HepG2 (cell line): ENCODE data around the gene FSIP1. TPM values are rescaled to one million over a fixed set of nuclear protein-coding genes. Genes with fewer than 3 reads are reported as not detected.

ENCODE experiments used
- ATAC-seq: fragments of 200-7000 bp; cut with Tn5 transposase; 3 replicates; pipeline ENCODE4 v1.9.1; 2020; ENCODE audit warnings: mild to moderate bottlenecking, moderate library complexity
- BruUV-seq: library from RNA; stranded (reverse); fragments of 400-500 nt; replicated peaks from 2 replicates; lab custom pipeline; 2021; lab: Mats Ljungman, UMichigan
- CTCF ChIA-PET: fragments of 300-600 bp; formaldehyde crosslinking; extraction: SDS; loops from one replicate; lab custom pipeline; 2021; ENCODE audit warnings: low total read pairs, inconsistent platforms, low intra/inter-chr PET ratio; lab: Yijun Ruan, JAX
- POLR2A ChIA-PET: fragments of 350-600 bp; sonication (Branson Sonifier 250); formaldehyde crosslinking; loops from one replicate; lab custom pipeline; 2020; ENCODE audit warnings: antibody characterized with exemption, inconsistent platforms; lab: Yijun Ruan, JAX
- DNase-seq: peaks from one replicate; pipeline ENCODE4 v3.0.0-alpha.2; 2015; ENCODE audit warnings: low spot score
- FAIRE-seq: peaks from 3 replicates; lab custom pipeline; 2011; peaks lifted over from hg19 to GRCh38; lab: Jason Lieb, UNC
- H2AFZ ChIP-seq: one replicate; pipeline ENCODE4 v1.6.1; 2011; ENCODE audit warnings: low read length, inconsistent platforms
- H3K27ac ChIP-seq: fragments of 300-600 bp; 3 replicates; pipeline ENCODE4 v1.8.0; 2011; ENCODE audit warnings: mixed run types, mild to moderate bottlenecking, mixed read lengths, low read length, inconsistent platforms; ENCODE audit not compliant: insufficient read depth; ENCODE audit errors: extremely low read length
- H3K27me3 ChIP-seq, 2 experiments: fragments of 200-600 bp in 1 of 2; 2 replicates in 1 of 2; 3 replicates in 1 of 2; pipeline versions ENCODE4 v1.6.0 to v1.8.0; 2011; ENCODE audit warnings: low read length in 2 of 2, mild to moderate bottlenecking in 2 of 2, moderate library complexity in 2 of 2, inconsistent platforms in 1 of 2; ENCODE audit not compliant: insufficient read depth in 2 of 2, control insufficient read depth in 1 of 2
- H3K36me3 ChIP-seq, 2 experiments: fragments of 200-600 bp in 1 of 2; replicated peaks in 1 of 2; 2 replicates in 1 of 2; 3 replicates in 1 of 2; pipeline versions ENCODE4 v1.5.1 to v1.8.0; 2011; ENCODE audit warnings: low read length in 2 of 2, inconsistent platforms in 1 of 2; ENCODE audit not compliant: insufficient read depth in 2 of 2, control insufficient read depth in 1 of 2
- H3K4me1 ChIP-seq: 2 replicates; pipeline ENCODE4 v1.5.1; 2012; ENCODE audit warnings: low read length, inconsistent platforms; ENCODE audit not compliant: insufficient read depth
- H3K4me2 ChIP-seq: 2 replicates; pipeline ENCODE4 v1.6.0; 2011; ENCODE audit warnings: low read depth, low read length, inconsistent platforms
- H3K4me3 ChIP-seq, 3 experiments: fragments of 200-600 bp in 1 of 3; sonication (generic), shearing (Covaris generic) in 1 of 3; replicated peaks in 1 of 3; 2 replicates each; pipeline ENCODE4 v1.5.1; 2011 to 2016; ENCODE audit warnings: low read length in 3 of 3, inconsistent platforms in 2 of 3, low read depth in 2 of 3, mild to moderate bottlenecking in 2 of 3, control low read depth in 1 of 3, mixed read lengths in 1 of 3; ENCODE audit not compliant: insufficient read depth in 1 of 3
- H3K79me2 ChIP-seq: one replicate; pipeline ENCODE4 v1.6.1; 2011; ENCODE audit warnings: low read length, inconsistent platforms; ENCODE audit not compliant: insufficient read depth
- H3K9ac ChIP-seq: 2 replicates; pipeline ENCODE4 v1.6.0; 2011; ENCODE audit warnings: mild to moderate bottlenecking, low read depth, low read length, inconsistent platforms; ENCODE audit not compliant: insufficient read depth
- H3K9me3 ChIP-seq: 2 replicates; pipeline ENCODE4 v1.5.1; 2012; ENCODE audit warnings: mild to moderate bottlenecking, low read length
- H4K20me1 ChIP-seq: 2 replicates; pipeline ENCODE4 v1.6.0; 2011; ENCODE audit warnings: inconsistent platforms, mild to moderate bottlenecking, low read length, moderate library complexity; ENCODE audit not compliant: insufficient read depth
- ATF7 ChIP-seq, 2 experiments: fragments of 450-650 bp in 1 of 2; sonication (generic) in 1 of 2; formaldehyde crosslinking in 1 of 2; IDR thresholded peaks; 2 replicates each; pipeline versions ENCODE4 v1.4.0 to v1.6.1; 2016 to 2020; ENCODE audit warnings: antibody characterized with exemption in 1 of 2, mild to moderate bottlenecking in 1 of 2, missing genetic modification reagents in 1 of 2
- DR1 ChIP-seq: sonication (generic); formaldehyde crosslinking; IDR thresholded peaks from 2 replicates; pipeline ENCODE4 v1.8.0; 2021; ENCODE audit warnings: mild to moderate bottlenecking, missing genetic modification reagents, inconsistent platforms
- PAF1 ChIP-seq: IDR thresholded peaks from 2 replicates; pipeline ENCODE4 v1.6.1; 2016; ENCODE audit warnings: missing genetic modification reagents, missing compliant biosample characterization
- ZNF564 ChIP-seq: sonication (generic); formaldehyde crosslinking; IDR thresholded peaks from 2 replicates; pipeline ENCODE4 v1.8.1; 2023; ENCODE audit warnings: mild to moderate bottlenecking, missing genetic modification reagents
- ZNF629 ChIP-seq: sonication (generic); formaldehyde crosslinking; conservative IDR thresholded peaks from 2 replicates; pipeline ENCODE4 v1.5.0; 2020; ENCODE audit warnings: missing genetic modification reagents
- ZNF766 ChIP-seq: sonication (generic); formaldehyde crosslinking; IDR thresholded peaks from 2 replicates; pipeline ENCODE4 v1.5.0; 2020; ENCODE audit warnings: missing genetic modification reagents, borderline replicate concordance
- WGBS: methylation state at CpG from one replicate; pipeline ENCODE4 v1.1.6; 2017; ENCODE audit warnings: low lambda C conversion rate; 5-methylcytosine and 5-hydroxymethylcytosine counted together
- in situ Hi-C: cut with HindIII; loops from 2 replicates; pipeline ENCODE4 v1.10.0; 2017; ENCODE audit warnings: low pct_unique_long_range_greater_than_20kb; ENCODE audit not compliant: extremely low pct_ligation_motif_present
- intact Hi-C: fragments of 100-400 bp; cut with micrococcal nuclease; formaldehyde crosslinking; loops from one replicate; pipeline ENCODE4 v1.10.0; 2022; ENCODE audit not compliant: unreplicated experiment
- polyA plus RNA-seq, 8 experiments: library from polyadenylated mRNA; depleted of rRNA in 3 of 8; stranded (reverse) in 7 of 8; unstranded in 1 of 8; fragments of >200 nt; fragmentation: Illumina TruSeq in 4 of 8; extraction: Trizol in 4 of 8; gene quantifications; 2 replicates each; pipeline versions ENCODE4 v1.2.1 to v1.2.3, GENCODE V29; 2011 to 2016; ENCODE audit warnings: low read depth in 4 of 8, missing spikeins in 1 of 8, mixed read lengths in 1 of 8; ENCODE audit not compliant: insufficient read depth in 1 of 8
- total RNA-seq, 5 experiments: library from RNA; depleted of rRNA; stranded (reverse); fragments of >200 nt; fragmentation: Illumina TruSeq; extraction: Trizol; gene quantifications; 2 replicates each; pipeline ENCODE4 v1.2.3, GENCODE V29; 2016; ENCODE audit warnings: low read depth in 1 of 5

The FSIP1 gene
- total and polyA plus RNA-seq, 2 of the 13 experiments (the other 11 are each of a cell fraction or from before 2014, with no cell fraction given), result 0.18 TPM; not detected in 1

DNA sequence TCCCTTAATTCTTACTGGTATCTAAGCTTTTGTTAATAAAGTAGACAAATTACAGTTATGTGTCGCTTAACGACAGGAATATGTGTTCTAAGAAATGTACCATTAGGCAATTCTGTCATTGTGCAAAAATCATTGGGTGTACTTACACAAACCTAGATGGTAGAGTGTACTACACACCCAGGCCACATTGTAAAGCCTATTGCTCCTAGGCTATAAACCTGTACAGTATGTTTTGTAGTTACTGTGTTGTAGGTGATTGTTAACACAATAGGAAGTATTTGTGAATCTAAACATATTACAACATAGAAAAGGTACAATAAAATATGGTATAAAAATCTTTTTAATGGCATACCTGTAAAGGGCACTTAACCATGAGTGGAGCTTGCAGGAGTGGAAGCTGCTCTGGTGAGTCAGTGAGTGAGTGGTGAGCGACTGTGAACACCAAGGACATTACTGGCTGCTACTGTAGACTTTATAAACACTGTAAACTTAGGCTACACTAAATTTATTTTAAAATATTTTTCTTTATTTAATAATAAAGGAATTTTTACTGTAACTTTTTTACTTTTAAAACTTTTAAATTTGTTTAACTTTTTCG, 47.4 kb downstream of the FSIP1 start:
- Histone ChIP-seq H4K20me1 (peaks cover 2% of the 10 kb centered on the region; the same call in 1 of the 2 replicates), H3K9ac (no peak overlapping the region), H3K4me1 (peaks cover 14% of the 10 kb centered on the region), H3K4me3 (no peak overlapping the region), H3K36me3 (no peaks in the 10 kb centered on the region), H3K27me3 (no peaks in the 10 kb centered on the region), H3K9me3 (no peaks in the 10 kb centered on the region), H3K79me2 (no peaks in the 10 kb centered on the region), H3K27ac (no peak overlapping the region), H3K4me2 (no peak overlapping the region), H2AFZ (no peak overlapping the region)
- FAIRE-seq (no peak), ATAC-seq (no peak), DNase-seq (no peak)
- ChIA-PET CTCF (no interaction called here), POLR2A (no interaction called here)
- 72% methylated on average over 4 of the region's 4 CpGs for WGBS
- in situ Hi-C loops, result no loop called here
- no peak for TF ChIP-seq PAF1 (CRISPR knock-in tag)
- TF ChIP-seq ZNF629, result no peak
- no TSS peak for BruUV-seq
- intact Hi-C loops, result no loop called here

DNA sequence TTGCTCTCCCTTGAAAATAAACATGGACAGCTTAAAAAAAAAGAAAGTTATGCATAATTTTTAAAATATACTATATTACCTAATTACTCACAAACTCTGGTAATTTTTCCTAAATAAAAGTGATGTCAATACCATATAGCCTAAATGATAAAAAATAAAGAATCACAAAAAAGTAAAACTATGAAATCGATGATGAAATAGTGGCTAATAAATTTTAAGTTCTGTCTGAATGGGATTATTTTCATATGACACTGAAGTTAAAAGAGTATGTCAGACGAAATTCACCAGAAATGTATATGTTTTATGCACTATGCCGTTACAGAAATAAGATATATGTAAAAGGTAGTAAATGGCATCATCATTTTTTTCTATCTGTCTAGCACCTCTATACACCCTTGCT, 51.4 kb downstream of the FSIP1 start:
- H3K4me3 ChIP-seq, result no peak overlapping the region
- H3K9me3 ChIP-seq, result no peaks in the 10 kb centered on the region
- H3K27ac ChIP-seq, result no peak overlapping the region
- H3K79me2 ChIP-seq, result no peaks in the 10 kb centered on the region
- H4K20me1 ChIP-seq, result no peaks in the 10 kb centered on the region
- peaks cover 17% of the 10 kb centered on the region for H3K4me1 ChIP-seq
- no peaks in the 10 kb centered on the region; a peak in 1 of 5 replicates for H3K27me3 ChIP-seq
- no TSS peak for BruUV-seq
- ChIA-PET POLR2A (no interaction called here), CTCF (no interaction called here)
- intact Hi-C loops, result no loop called here
- no peak overlapping the region for H3K4me2 ChIP-seq
- WGBS, result 42% methylated on average over 3 of the region's 3 CpGs
- no peak overlapping the region for H3K9ac ChIP-seq
- in situ Hi-C loops, result no loop called here
- DNase-seq (no peak), ATAC-seq (no peak), FAIRE-seq (no peak)
- H2AFZ ChIP-seq, result no peak overlapping the region
- no peaks in the 10 kb centered on the region for H3K36me3 ChIP-seq
- TF ChIP-seq DR1 (CRISPR knock-in tag) (no peak), ZNF564 (CRISPR knock-in tag) (no peak), ZNF766 (no peak), ATF7 (IDR thresholded peaks at IDR 0.05) (peak; percentile 59), ATF7 (CRISPR knock-in tag; IDR thresholded peaks at IDR 0.05) (no peak)
